Lung (tissue), 12 donors: Measurements from ENCODE around the gene CBLB. TPM values are rescaled to one million over a fixed set of nuclear protein-coding genes. Genes with fewer than 3 reads are reported as not detected.

ENCODE experiments used
- ATAC-seq: fragments of 200-7000 bp; cut with Tn5 transposase; one replicate; pipeline ENCODE4 v1.9.1; 2020; ENCODE audit warnings: moderate number of reproducible peaks; ENCODE audit not compliant: insufficient read depth, low FRiP score
- DNase-seq, 3 donors: peaks; one replicate each; pipeline ENCODE4 v3.0.0-alpha.2; 2013 to 2017
- H3K27ac ChIP-seq, 2 donors: one replicate each; pipeline ENCODE4 v1.5.1; 2013; ENCODE audit warnings: mild to moderate bottlenecking in 2 of 2, moderate library complexity in 2 of 2, control low read depth in 1 of 2, inconsistent platforms in 1 of 2, low read depth in 1 of 2, low read length in 1 of 2
- H3K27me3 ChIP-seq, 3 donors: one replicate each; pipeline ENCODE4 v1.5.1; 2013; ENCODE audit warnings: low read length in 2 of 3; ENCODE audit not compliant: control insufficient read depth in 3 of 3, insufficient read depth in 3 of 3
- H3K36me3 ChIP-seq, 4 donors: one replicate each; pipeline ENCODE4 v1.5.1; 2013; ENCODE audit warnings: low read length in 4 of 4, mild to moderate bottlenecking in 1 of 4, moderate library complexity in 1 of 4; ENCODE audit not compliant: control insufficient read depth in 4 of 4, insufficient read depth in 4 of 4
- H3K4me1 ChIP-seq, 5 donors: one replicate each; pipeline ENCODE4 v1.5.1; 2013; ENCODE audit warnings: low read length in 5 of 5, mild to moderate bottlenecking in 2 of 5, moderate library complexity in 1 of 5; ENCODE audit not compliant: control insufficient read depth in 5 of 5, insufficient read depth in 5 of 5
- H3K4me3 ChIP-seq: one replicate; pipeline ENCODE4 v1.5.1; 2013; ENCODE audit warnings: mild to moderate bottlenecking, control low read depth, moderate library complexity
- H3K9ac ChIP-seq, 2 donors: one replicate each; pipeline ENCODE4 v1.5.1; 2013; ENCODE audit warnings: low read length in 2 of 2, control low read depth in 1 of 2; ENCODE audit not compliant: insufficient read depth in 1 of 2
- H3K9me3 ChIP-seq, 4 donors: one replicate each; pipeline ENCODE4 v1.5.1; 2013; ENCODE audit warnings: low read length in 3 of 4, mild to moderate bottlenecking in 1 of 4, moderate library complexity in 1 of 4; ENCODE audit not compliant: control insufficient read depth in 4 of 4, insufficient read depth in 3 of 4
- WGBS, 2 donors: extraction: QIAGEN DNeasy Blood & Tissue Kit; methylation state at CpG; one replicate each; pipeline ENCODE4 v1.1.7; 2013; 5-methylcytosine and 5-hydroxymethylcytosine counted together
- polyA plus RNA-seq, 2 donors: library from polyadenylated mRNA; stranded (reverse); fragments of 200-250 nt; gene quantifications; one replicate each; pipeline ENCODE4 v1.2.1, GENCODE V29; 2013
- total RNA-seq, 2 donors: library from RNA; depleted of rRNA in 1 of 2; stranded (reverse); fragments of >200 nt in 1 of 2; gene quantifications; one replicate each; pipeline ENCODE4 v1.2.1, GENCODE V29; 2014 to 2021
- TF ChIP-seq, protein P1 (sequence below): IDR thresholded peaks from 2 replicates; pipeline ENCODE4 v1.5.1; 2012; ENCODE audit warnings: mild to moderate bottlenecking; ENCODE audit errors: control extremely low read depth, extremely low read depth
- donor health status: control.
- donor health status: control.
- donor health status: Bipolar disorder and iron deficiency.
- donor health status: healthy.
- donor health status: DM: yes; HTN: yes; CAD: no.

The CBLB gene
- total and polyA plus RNA-seq, 4 donors, result 7.2 to 124 (median 24.6) TPM

GRCh38 chr3:105824129-105824528 is 44.7 kb downstream of the CBLB start:
- no peak for DNase-seq
- no peaks in the 10 kb centered on the region for H3K27me3 ChIP-seq
- peaks cover 0 to 44% (median 1%) of the 10 kb centered on the region in 5 donors for H3K4me1 ChIP-seq
- peak overlapping the region; percentile 37 to 87 for H3K27ac ChIP-seq
- TF ChIP-seq, protein P1, sequence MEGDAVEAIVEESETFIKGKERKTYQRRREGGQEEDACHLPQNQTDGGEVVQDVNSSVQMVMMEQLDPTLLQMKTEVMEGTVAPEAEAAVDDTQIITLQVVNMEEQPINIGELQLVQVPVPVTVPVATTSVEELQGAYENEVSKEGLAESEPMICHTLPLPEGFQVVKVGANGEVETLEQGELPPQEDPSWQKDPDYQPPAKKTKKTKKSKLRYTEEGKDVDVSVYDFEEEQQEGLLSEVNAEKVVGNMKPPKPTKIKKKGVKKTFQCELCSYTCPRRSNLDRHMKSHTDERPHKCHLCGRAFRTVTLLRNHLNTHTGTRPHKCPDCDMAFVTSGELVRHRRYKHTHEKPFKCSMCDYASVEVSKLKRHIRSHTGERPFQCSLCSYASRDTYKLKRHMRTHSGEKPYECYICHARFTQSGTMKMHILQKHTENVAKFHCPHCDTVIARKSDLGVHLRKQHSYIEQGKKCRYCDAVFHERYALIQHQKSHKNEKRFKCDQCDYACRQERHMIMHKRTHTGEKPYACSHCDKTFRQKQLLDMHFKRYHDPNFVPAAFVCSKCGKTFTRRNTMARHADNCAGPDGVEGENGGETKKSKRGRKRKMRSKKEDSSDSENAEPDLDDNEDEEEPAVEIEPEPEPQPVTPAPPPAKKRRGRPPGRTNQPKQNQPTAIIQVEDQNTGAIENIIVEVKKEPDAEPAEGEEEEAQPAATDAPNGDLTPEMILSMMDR, result no peak
- H3K9me3 ChIP-seq, result no peaks in the 10 kb centered on the region
- peaks cover 1 to 13% (median 4%) of the 10 kb centered on the region in 4 donors for H3K36me3 ChIP-seq
- 95% methylated on average over 2 of the region's 2 CpGs for WGBS, 2 donors
- H3K4me3 ChIP-seq, result no peak overlapping the region
- no peak for ATAC-seq
- no peak overlapping the region for H3K9ac ChIP-seq

DNA sequence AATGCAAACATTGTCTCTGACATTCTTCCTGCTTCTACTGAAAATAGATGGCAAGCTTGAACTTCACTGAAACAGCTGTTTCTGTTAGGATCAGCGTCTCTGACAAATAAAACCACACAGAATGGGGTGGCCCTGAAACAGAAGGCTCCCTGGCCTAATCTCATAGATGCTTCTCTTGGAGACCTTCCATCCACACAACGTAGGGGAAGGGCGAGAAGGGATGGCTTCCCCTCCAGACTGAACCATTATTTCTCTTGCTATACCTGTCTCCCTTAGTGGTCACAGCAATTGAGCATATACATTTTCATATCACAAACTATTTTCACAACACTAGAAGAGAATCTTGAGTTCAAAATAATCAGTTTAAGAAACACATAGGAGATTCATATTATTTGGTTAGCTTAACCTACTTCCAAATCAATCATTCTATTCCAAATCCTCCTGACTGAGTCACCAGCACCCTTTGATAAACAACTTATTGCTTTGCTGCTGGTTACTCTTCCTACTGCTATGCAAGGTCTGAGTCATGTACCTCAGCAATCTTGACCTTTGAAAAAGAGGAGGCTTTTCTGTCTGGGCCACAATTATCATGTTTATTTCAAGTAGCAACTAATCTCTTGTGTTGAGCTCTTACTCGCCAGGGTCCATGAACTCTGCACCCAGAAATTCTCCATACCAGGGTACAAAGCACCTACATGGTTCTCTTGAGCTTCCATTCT is 45.5 kb downstream of the CBLB start:
- TF ChIP-seq, protein P1, result no peak
- no peak for DNase-seq
- Histone ChIP-seq H3K36me3 (peaks cover 1 to 13% (median 4%) of the 10 kb centered on the region in 4 donors), H3K4me1 (peaks cover 0 to 42% (median 1%) of the 10 kb centered on the region in 5 donors), H3K27ac (peak overlapping the region; percentile 86 to 87), H3K9ac (no peak overlapping the region), H3K27me3 (no peaks in the 10 kb centered on the region), H3K9me3 (no peaks in the 10 kb centered on the region), H3K4me3 (no peak overlapping the region)
- WGBS, 2 donors, result 69 to 85% methylated on average over 4 of the region's 4 CpGs
- ATAC-seq, result peak; percentile 77

- Histone ChIP-seq H3K27me3 (no peaks in the 10 kb centered on the region), H3K4me1 (peaks cover 0 to 37% (median 1%) of the 10 kb centered on the region in 5 donors), H3K9ac (no peak overlapping the region), H3K27ac (peak overlapping the region in 1 of 2 donors; percentile 87), H3K36me3 (peaks cover 0 to 13% (median 3%) of the 10 kb centered on the region in 4 donors), H3K4me3 (no peak overlapping the region), H3K9me3 (no peaks in the 10 kb centered on the region)
- TF ChIP-seq, protein P1, result no peak
- DNase-seq, result no peak
- no peak for ATAC-seq
- WGBS, 2 donors, result 74 to 78% methylated on average over 3 of the region's 3 CpGs
Observed at GRCh38 chr3:105822171-105823123, 46.4 kb downstream of the CBLB start.
